ENCODE results near the gene COPZ1. TPM values are rescaled to one million over a fixed set of nuclear protein-coding genes. Genes with fewer than 3 reads are reported as not detected.
A peak's percentile ranks its signal among the peaks of the same experiment; 100 is the strongest.

COPZ1 gene
- total RNA-seq, 2 experiments from 2014 or later = 126 to 130 TPM

GRCh38 chr12:54368709-54369596, 44.0 kb downstream of the COPZ1 start:
- Mint-ChIP-seq H3K9me3 (no peaks in the 10 kb centered on the region), H3K36me3 (ENCODE audit: low read depth) (no peaks in the 10 kb centered on the region), H3K4me1 (peaks cover 54% of the 10 kb centered on the region), H3K27ac (no peak overlapping the region), H3K27me3 (peaks cover 16% of the 10 kb centered on the region), H3K4me3 (no peak overlapping the region)
- ChIA-PET POLR2A (interaction anchor here (1.2 to 2.3 kb wide), 5 partner anchors 10 to 144 kb away, joined by 3 to 16 read pairs (median 3); no protein-coding TSS in a partner anchor), CTCF (interaction anchor here (0.6 to 2.8 kb wide), 41 partner anchors 9 to 175 kb away, joined by 3 to 43 read pairs (median 4); partner anchors contain the start of genes CBX5, COPZ1, HNRNPA1 and NFE2)
- peak; percentile 90 for DNase-seq

- Mint-ChIP-seq H3K27ac (no peak overlapping the region), H3K9me3 (no peaks in the 10 kb centered on the region), H3K4me1 (peaks cover 53% of the 10 kb centered on the region), H3K36me3 (ENCODE audit: low read depth) (no peaks in the 10 kb centered on the region), H3K27me3 (peaks cover 16% of the 10 kb centered on the region), H3K4me3 (peak overlapping the region; percentile 28)
- ChIA-PET POLR2A (interaction anchor here (1.2 to 1.4 kb wide), 2 partner anchors 41 to 85 kb away, joined by 3 read pairs; no protein-coding TSS in a partner anchor), CTCF (interaction anchor here (1.0 to 2.0 kb wide), 7 partner anchors 8 to 78 kb away, joined by 3 to 18 read pairs (median 4); no protein-coding TSS in a partner anchor)
- DNase-seq = no peak
Measured at GRCh38 chr12:54369597-54370131, 44.7 kb downstream of the COPZ1 start.

DNA sequence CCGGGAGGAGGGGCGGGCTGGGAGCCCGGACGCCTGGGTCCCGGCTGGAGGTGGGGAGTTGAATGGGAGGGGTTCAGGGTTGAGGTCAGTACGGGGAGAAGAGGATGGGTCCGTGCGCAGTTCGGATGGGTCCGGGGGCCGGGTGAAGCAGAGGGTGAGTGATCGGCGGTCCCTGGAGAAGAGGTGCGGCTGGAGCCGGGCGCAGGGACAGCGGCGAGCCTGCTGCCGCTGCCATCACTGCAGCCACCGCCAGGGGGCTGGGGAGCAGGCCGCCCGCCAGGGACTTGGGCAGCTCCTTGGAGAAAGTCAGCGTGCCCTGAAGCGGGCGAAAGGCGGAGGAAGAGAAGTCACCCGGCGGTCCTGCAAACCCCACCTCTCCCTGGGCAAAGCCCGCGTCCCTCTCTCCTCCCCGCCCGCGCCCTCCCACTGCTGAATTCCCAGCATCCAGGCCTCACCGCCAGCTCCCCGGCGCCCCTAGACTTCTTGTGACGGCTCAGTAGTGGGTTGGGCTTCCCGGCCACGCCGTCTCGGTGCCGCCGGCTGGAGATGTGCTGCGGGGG, 45.3 kb downstream of the COPZ1 start:
- no peak for DNase-seq
- no peaks in the 10 kb centered on the region for H3K36me3 Mint-ChIP-seq (ENCODE audit: low read depth)

DNA sequence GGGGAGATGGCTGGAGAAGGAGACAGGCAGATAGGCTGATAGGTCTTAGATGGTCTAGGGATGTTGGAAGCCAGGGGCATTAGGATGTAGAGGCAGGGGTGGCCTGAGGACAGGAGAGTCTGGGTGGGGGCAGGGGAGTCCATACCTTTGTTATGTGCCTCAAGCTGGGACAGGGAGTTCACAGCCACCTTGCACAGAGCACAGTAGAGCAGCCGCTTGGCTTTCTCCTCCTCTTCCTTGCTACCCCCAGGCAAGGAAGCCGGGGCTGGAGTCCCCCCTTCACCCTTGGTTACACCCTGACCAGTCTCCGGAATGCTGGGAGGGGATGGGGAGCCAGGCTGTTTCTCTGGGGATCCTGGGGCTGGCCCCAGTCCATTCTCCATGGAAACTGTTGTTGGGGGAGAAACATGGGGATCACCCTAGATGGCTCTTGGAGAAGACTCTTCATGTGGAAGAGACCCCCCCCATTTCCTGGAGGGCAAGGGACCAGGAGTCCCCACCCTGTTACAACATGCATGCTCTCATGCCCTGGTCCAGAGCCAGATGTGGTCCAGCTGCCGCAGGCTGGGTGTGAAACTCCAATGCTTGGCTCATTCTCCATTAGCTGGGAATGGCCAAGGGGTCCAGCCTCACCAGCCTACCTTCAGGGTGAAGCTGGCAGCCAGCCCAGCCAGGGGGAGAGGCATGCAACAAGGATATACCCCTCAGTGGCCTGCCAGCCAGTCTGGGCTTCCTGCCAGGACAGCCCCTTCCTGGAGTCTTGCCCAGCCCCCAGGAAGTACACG, 46.6 kb downstream of the COPZ1 start:
- no peak overlapping the region for H3K27ac Mint-ChIP-seq
- ChIA-PET POLR2A (interaction anchor here (0.8 to 1.4 kb wide), 4 partner anchors 42 to 91 kb away, joined by 3 read pairs; partner anchors contain the start of genes CBX5 and HNRNPA1), CTCF (interaction anchor here (1.1 to 2.0 kb wide), 7 partner anchors 9 to 68 kb away, joined by 3 to 18 read pairs (median 4); partner anchors contain the start of gene COPZ1)
- H3K9me3 Mint-ChIP-seq = no peaks in the 10 kb centered on the region
- H3K4me3 Mint-ChIP-seq = no peak overlapping the region
- peaks cover 16% of the 10 kb centered on the region for H3K27me3 Mint-ChIP-seq
- H3K36me3 Mint-ChIP-seq (ENCODE audit: low read depth) = no peaks in the 10 kb centered on the region
- no peak for DNase-seq
- H3K4me1 Mint-ChIP-seq = peaks cover 57% of the 10 kb centered on the region

More for the DNA sequence above, 45.3 kb downstream of the COPZ1 start:
- Mint-ChIP-seq H3K27me3 (peaks cover 16% of the 10 kb centered on the region), H3K27ac (no peak overlapping the region), H3K9me3 (no peaks in the 10 kb centered on the region), H3K4me3 (peak overlapping the region; percentile 28), H3K4me1 (peaks cover 54% of the 10 kb centered on the region)
- ChIA-PET POLR2A (interaction anchor here (1.2 to 1.4 kb wide), 3 partner anchors 41 to 86 kb away, joined by 3 read pairs; no protein-coding TSS in a partner anchor), CTCF (interaction anchor here (0.7 to 2.0 kb wide), 13 partner anchors 9 to 154 kb away, joined by 3 to 18 read pairs (median 3); partner anchors contain the start of gene COPZ1)

DNA sequence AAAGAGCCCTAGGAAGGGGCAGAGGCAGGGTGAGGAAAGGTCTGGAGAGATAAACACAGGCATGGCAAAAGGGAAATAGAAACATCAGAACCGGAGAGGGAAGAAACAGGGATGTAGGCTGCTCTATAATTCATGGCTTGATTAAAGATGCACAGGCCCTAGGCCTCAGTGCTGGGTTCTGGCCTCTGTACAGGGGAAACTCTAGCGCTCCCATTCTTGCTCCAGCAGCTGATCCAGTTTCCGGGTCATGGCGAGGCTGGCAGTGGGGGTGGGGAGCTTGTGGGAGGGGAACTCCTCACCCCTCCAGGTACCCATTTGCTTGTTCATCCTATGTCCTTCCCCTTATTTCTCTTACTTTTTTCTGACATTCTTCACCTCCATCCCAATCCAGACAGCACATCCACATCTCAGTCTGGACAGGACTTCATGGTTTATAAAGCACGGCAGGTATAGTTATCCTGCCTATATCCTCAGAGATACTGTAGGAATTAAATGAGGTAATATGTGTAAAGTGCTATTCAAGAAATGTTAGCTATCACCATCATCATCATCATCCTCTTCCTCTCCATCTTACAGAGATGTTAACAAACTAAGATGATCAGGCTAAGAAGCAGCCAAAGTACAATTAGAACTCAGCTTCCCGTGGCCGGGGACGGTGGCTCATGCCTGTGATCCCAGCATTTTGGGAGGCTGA, 47.3 kb downstream of the COPZ1 start:
- ChIA-PET POLR2A (interaction anchor here (1.0 to 1.1 kb wide), 2 partner anchors 41 to 79 kb away, joined by 3 to 4 read pairs; no protein-coding TSS in a partner anchor), CTCF (interaction anchor here (0.8 to 1.9 kb wide), 7 partner anchors 9 to 120 kb away, joined by 3 to 7 read pairs (median 4); no protein-coding TSS in a partner anchor)
- H3K4me1 Mint-ChIP-seq = peaks cover 54% of the 10 kb centered on the region
- no peaks in the 10 kb centered on the region for H3K9me3 Mint-ChIP-seq
- no peak overlapping the region for H3K27ac Mint-ChIP-seq
- no peaks in the 10 kb centered on the region for H3K36me3 Mint-ChIP-seq (ENCODE audit: low read depth)
- DNase-seq = no peak
- H3K4me3 Mint-ChIP-seq = no peak overlapping the region
- peaks cover 11% of the 10 kb centered on the region for H3K27me3 Mint-ChIP-seq

- H3K27me3 Mint-ChIP-seq = no peaks in the 10 kb centered on the region
- H3K4me3 Mint-ChIP-seq = no peak overlapping the region
- H3K36me3 Mint-ChIP-seq (ENCODE audit: low read depth) = no peaks in the 10 kb centered on the region
- ChIA-PET POLR2A (interaction anchor here (1.0 kb wide), 1 partner anchor 43 kb away, joined by 3 read pairs; no protein-coding TSS in a partner anchor), CTCF (interaction anchor here (0.6 to 3.1 kb wide), 9 partner anchors 7 to 1093 kb away, joined by 3 to 14 read pairs (median 4); partner anchors contain the start of gene COPZ1)
- no peak for DNase-seq
- peaks cover 48% of the 10 kb centered on the region for H3K4me1 Mint-ChIP-seq
- no peak overlapping the region for H3K27ac Mint-ChIP-seq
- H3K9me3 Mint-ChIP-seq = no peaks in the 10 kb centered on the region
Measured at GRCh38 chr12:54373649-54374561, 49.0 kb downstream of the COPZ1 start.

DNA sequence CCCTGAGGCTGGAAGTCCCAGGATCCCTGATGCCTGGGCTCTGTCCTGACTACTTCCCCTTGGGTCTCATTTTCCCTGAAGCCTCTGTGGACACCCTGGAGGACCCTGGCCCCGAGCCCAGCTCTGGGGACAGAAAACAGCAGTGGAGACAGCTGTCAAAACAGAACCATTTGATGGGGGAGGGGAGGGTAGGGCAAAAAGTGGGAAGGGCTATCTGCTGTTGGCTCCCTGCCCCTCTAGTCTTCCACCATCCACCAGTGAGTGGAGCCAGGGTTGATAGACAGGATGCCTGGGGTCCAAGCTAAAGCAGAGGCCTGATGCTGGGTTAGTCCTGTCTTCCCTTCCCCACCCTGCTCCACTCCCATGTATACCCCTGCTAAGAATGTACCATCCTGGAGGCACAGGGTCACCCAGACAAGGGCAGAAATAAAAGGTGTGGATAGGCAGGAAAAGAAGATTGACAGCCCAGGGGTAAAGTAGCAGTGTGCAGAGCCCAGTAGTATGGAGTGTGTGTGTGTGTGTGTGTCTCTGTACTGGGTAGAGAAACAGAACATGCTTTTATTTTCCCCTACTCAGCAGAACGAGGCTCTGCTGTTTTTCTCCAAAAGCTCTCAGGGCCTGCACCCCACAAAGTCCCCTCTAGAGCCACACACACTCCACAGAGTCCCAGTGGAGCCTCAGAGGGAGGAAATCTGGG, 49.8 kb downstream of the COPZ1 start:
- DNase-seq = no peak
- POLR2A ChIA-PET = interaction anchor here (1.0 kb wide), 2 partner anchors 16 to 42 kb away, joined by 3 read pairs; no protein-coding TSS in a partner anchor
- CTCF ChIA-PET = interaction anchor here (0.6 to 3.1 kb wide), 6 partner anchors 38 to 1094 kb away, joined by 3 to 14 read pairs (median 4); partner anchors contain the start of gene COPZ1
- no peaks in the 10 kb centered on the region for H3K9me3 Mint-ChIP-seq
- H3K36me3 Mint-ChIP-seq (ENCODE audit: low read depth) = no peaks in the 10 kb centered on the region
- no peak overlapping the region for H3K4me3 Mint-ChIP-seq
- peaks cover 1% of the 10 kb centered on the region for H3K27me3 Mint-ChIP-seq
- H3K27ac Mint-ChIP-seq = no peak overlapping the region
- peaks cover 48% of the 10 kb centered on the region for H3K4me1 Mint-ChIP-seq

GRCh38 chr12:54375259-54375579, 50.3 kb downstream of the COPZ1 start:
- Mint-ChIP-seq H3K27me3 (peaks cover 3% of the 10 kb centered on the region), H3K36me3 (ENCODE audit: low read depth) (no peaks in the 10 kb centered on the region), H3K4me1 (peaks cover 49% of the 10 kb centered on the region), H3K27ac (no peak overlapping the region), H3K9me3 (no peaks in the 10 kb centered on the region), H3K4me3 (no peak overlapping the region)
- CTCF ChIA-PET = interaction anchor here (0.6 to 3.1 kb wide), 4 partner anchors 39 to 160 kb away, joined by 3 to 14 read pairs (median 4); no protein-coding TSS in a partner anchor
- no peak for DNase-seq
- POLR2A ChIA-PET = interaction anchor here (1.0 kb wide), 1 partner anchor 16 kb away, joined by 3 read pairs; no protein-coding TSS in a partner anchor

DNA sequence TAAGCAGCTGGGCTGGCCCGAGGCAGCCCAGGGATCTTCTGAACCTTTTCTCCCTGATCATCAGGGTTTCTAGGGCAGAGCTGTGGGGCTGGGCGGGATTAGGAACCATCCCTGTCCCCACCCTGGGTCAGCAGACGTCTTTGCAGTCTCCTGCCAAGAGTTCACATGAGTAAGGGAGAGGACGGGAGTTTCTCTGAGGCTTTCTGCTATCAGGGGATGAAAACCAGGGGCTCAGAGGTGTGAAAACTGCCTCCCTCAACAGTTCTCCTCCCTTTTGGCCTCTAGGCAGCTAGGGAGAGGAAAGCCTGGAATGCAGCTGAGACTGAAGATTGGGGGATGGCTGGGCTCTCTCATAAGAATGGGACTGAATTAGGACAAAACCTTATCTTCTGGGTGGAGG, 51.7 kb downstream of the COPZ1 start:
- Mint-ChIP-seq H3K36me3 (ENCODE audit: low read depth) (no peaks in the 10 kb centered on the region), H3K9me3 (no peaks in the 10 kb centered on the region), H3K4me1 (peaks cover 44% of the 10 kb centered on the region), H3K27ac (no peak overlapping the region), H3K27me3 (peaks cover 3% of the 10 kb centered on the region), H3K4me3 (no peak overlapping the region)
- CTCF ChIA-PET = interaction anchor here (0.9 to 3.1 kb wide), 3 partner anchors 40 to 161 kb away, joined by 3 to 14 read pairs (median 4); no protein-coding TSS in a partner anchor
- DNase-seq = no peak
- POLR2A ChIA-PET = interaction anchor here (0.6 kb wide), 1 partner anchor 36 kb away, joined by 4 read pairs; no protein-coding TSS in a partner anchor

- Mint-ChIP-seq H3K4me1 (peaks cover 41% of the 10 kb centered on the region), H3K9me3 (no peaks in the 10 kb centered on the region), H3K27ac (no peak overlapping the region), H3K36me3 (ENCODE audit: low read depth) (no peaks in the 10 kb centered on the region), H3K4me3 (no peak overlapping the region), H3K27me3 (peaks cover 3% of the 10 kb centered on the region)
- DNase-seq = no peak
- ChIA-PET POLR2A (interaction anchor here (0.6 kb wide), 1 partner anchor 36 kb away, joined by 4 read pairs; no protein-coding TSS in a partner anchor), CTCF (interaction anchor here (0.9 to 1.0 kb wide), 2 partner anchors 40 to 86 kb away, joined by 3 to 4 read pairs; no protein-coding TSS in a partner anchor)
Measured at GRCh38 chr12:54377007-54377406, 52.1 kb downstream of the COPZ1 start.
